GM12865 (cell line): ENCODE measurements around the gene BPI.

Experiments
- DNase-seq: peaks from one replicate; pipeline ENCODE4 v3.0.0; 2010; ENCODE audit warnings: low read depth
- H3K4me3 ChIP-seq: 2 replicates; pipeline ENCODE4 v1.5.1; 2011; ENCODE audit warnings: mild to moderate bottlenecking, low read depth, low read length, control low read depth
- TF ChIP-seq, protein P1 (sequence below): IDR thresholded peaks from 2 replicates; pipeline ENCODE4 v1.5.1; 2011; ENCODE audit warnings: low read length, control low read depth, low read depth, inconsistent platforms; ENCODE audit not compliant: insufficient read depth; ENCODE audit errors: missing control alignments

The BPI gene

DNA sequence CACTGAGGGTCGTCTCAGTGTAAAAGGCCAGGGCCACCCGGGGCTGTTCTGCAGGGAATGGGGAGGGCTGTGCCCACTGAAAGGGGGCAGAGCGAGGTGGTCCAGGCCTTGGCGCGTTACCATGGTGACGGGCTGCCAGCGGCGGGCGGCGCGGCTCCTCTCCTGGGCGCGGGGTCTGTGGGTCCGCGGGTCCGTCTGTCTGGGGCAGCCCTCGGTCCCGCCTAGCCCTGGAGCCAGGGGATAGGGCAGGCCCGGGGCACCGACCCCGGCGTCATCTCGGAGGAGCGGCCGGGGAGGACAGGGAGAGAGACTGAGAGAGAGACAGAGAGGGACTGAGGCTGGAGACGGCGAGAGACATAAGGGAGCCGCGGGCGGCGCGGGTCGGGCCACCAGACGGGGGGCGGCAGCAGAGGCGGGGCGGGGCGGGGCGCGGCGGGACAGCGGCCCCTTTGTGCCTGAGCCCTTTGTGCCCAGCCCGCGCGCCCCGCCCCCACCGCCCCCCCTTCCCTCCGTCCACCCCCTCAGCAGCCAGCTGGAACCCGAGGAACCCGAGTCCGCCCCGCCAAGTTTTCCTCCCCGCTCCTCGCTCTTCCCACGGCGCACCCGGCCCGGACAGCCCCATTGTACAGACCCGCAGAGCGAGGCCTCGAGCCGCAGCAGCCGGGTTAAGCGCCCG, 43.4 kb upstream of the BPI start, which contains the start of gene KIAA1755:
KIAA1755 (minus strand) TSS at position 358 of the 676 bp plus-strand sequence; CDS start at position 123, 235 bp downstream.
- DNase-seq, result no peak
- no peak within 1 kb of the TSS for H3K4me3 ChIP-seq

GRCh38 chr20:38261054-38261390, 42.9 kb upstream of the BPI start:
- TF ChIP-seq, protein P1, sequence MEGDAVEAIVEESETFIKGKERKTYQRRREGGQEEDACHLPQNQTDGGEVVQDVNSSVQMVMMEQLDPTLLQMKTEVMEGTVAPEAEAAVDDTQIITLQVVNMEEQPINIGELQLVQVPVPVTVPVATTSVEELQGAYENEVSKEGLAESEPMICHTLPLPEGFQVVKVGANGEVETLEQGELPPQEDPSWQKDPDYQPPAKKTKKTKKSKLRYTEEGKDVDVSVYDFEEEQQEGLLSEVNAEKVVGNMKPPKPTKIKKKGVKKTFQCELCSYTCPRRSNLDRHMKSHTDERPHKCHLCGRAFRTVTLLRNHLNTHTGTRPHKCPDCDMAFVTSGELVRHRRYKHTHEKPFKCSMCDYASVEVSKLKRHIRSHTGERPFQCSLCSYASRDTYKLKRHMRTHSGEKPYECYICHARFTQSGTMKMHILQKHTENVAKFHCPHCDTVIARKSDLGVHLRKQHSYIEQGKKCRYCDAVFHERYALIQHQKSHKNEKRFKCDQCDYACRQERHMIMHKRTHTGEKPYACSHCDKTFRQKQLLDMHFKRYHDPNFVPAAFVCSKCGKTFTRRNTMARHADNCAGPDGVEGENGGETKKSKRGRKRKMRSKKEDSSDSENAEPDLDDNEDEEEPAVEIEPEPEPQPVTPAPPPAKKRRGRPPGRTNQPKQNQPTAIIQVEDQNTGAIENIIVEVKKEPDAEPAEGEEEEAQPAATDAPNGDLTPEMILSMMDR, result no peak
- no peak for DNase-seq
- H3K4me3 ChIP-seq, result no peak overlapping the region

More for the DNA sequence above, 43.4 kb upstream of the BPI start, which contains the start of gene KIAA1755:
- TF ChIP-seq, protein P1, result no peak

DNA sequence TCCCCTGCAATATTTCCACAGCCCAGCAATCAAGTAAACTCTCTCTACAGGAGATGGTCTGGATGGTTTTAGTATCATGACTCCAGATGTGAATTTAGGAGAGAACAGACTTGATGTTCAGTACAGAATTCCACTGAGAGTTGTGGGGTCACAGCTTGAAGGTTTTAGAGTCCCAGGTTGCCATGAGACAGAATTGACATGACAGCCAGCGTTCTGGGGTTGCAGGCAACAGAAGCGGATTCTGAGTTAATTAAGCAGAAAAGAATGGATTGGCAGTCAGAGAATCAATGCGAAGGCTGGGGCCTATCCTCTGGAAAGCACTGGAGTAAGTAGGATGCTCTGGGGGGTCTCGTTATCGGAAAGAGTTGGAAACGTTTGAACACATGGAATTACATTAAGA, 41.0 kb upstream of the BPI start:
- no peak overlapping the region for H3K4me3 ChIP-seq
- no peak for DNase-seq
- TF ChIP-seq, protein P1, result no peak

DNA sequence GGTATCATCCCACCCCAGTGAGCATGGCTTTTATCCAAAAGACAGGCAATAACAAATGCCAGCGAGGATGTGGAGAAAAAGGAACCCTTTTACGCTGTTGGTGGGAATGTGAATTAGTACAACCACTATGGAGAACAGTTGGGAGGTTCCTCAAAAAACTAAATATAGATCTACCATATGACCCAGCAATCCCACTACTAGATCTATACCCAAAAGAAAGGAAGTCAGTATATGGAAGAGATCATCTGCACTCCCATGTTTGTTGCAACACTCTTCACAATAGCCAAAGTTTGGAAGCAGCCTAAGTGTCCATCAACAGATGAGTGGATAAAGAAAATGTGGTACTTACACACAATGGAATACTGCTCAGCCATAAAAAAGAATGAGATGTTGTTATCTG, 37.5 kb upstream of the BPI start:
- TF ChIP-seq, protein P1, result no peak
- DNase-seq, result no peak

DNA sequence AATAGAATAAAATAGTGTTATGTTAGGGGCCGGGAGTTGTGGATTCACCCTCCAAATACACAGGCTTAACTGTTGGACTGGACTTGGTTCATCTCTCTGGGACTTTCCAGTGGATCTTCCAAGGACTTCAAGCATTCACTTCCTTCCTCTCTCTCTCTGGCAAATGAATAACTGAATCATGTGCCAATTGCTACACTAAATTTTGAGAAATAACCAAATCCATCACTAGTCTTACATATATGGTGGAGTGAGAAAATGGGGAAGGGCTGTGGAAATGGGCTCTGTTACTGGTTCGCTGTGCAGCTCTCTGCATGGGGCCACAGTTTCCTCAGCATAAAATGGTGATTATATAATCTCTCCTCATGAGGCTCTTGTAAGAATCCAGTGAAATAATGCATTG, 36.7 kb upstream of the BPI start:
- DNase-seq, result no peak
- no peak overlapping the region for H3K4me3 ChIP-seq
- TF ChIP-seq, protein P1, result no peak

More for the DNA sequence above, 37.5 kb upstream of the BPI start:
- no peak overlapping the region for H3K4me3 ChIP-seq

DNA sequence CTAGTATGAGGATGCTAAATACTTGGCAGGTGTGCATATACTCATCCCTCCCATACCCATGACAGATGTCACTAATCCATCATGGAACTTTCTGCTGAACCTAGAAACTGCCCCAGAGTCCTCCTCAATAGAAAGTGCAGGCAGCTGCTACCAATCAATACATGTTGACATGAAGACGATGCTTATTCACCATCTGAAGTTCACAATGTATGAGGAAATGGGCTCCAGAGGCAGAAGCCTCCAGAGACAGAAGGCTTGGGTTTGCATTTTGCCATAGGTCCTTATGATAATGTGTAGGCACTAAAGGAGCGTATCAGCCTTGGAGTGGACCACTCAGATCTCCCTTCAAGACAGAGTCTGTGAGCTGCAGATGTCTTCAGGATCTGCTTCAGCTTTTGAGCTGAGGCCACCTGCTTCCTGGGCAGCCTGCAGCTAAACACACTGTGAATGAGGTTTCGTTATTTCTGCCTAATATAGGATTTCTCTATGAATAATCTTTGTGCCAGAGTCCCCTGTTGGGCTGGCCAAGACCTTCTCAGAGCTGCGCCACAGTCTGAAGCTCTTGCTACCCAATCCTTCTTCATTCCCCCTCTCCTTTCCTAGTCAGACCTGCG, 35.9 kb upstream of the BPI start:
- no peak overlapping the region for H3K4me3 ChIP-seq
- TF ChIP-seq, protein P1, result no peak
- DNase-seq, result no peak

DNA sequence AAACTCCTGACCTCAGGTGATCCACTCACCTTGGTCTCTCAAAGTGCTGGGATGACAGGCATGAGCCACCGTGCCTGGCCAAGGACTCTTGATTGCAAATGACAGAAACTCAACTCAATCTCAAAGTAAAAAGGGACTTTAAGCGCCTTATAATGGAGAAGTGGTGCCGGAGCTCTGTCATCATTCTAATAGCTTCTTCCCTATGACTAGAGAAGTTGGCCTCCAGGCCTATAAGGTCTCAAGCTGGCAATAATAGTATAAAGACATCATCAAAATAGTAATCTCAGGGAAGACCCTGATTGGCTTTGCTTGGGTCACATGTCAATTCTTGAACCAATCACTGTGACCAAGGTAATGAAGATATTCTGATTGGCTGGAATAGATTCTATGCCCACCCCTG, 34.9 kb upstream of the BPI start:
- TF ChIP-seq, protein P1, result no peak
- no peak overlapping the region for H3K4me3 ChIP-seq

More for the DNA sequence above, 34.9 kb upstream of the BPI start:
- DNase-seq, result no peak
